Brain microvascular endothelial cell (primary cell): Measurements from ENCODE around the gene EDIL3.

Source experiments
- DNase-seq: peaks from one replicate; pipeline ENCODE4 v3.0.0-alpha.2; 2020
- H3K27ac ChIP-seq: fragments of 250-450 bp; sonication (Bioruptor Pico); 2 replicates; pipeline ENCODE4 v1.5.1; 2020; ENCODE audit warnings: mild to moderate bottlenecking, moderate library complexity
- H3K27me3 ChIP-seq: fragments of 250-450 bp; sonication (Bioruptor Pico); replicated peaks from 2 replicates; pipeline ENCODE4 v1.5.1; 2020; ENCODE audit warnings: mild to moderate bottlenecking
- H3K36me3 ChIP-seq: fragments of 250-450 bp; sonication (Bioruptor Pico); replicated peaks from 2 replicates; pipeline ENCODE4 v1.5.1; 2020; ENCODE audit warnings: mild to moderate bottlenecking
- H3K4me3 ChIP-seq: 2 replicates; pipeline ENCODE4 v1.5.1; 2011; ENCODE audit warnings: low read depth, mild to moderate bottlenecking, control low read depth, low read length, moderate library complexity
- in situ Hi-C: cut with HindIII; loops from 2 replicates; pipeline ENCODE4 v1.10.0; 2017; ENCODE audit warnings: low sequenced_read_pairs, low pct_ligation_motif_present
- TF ChIP-seq, protein P1 (sequence below): IDR thresholded peaks from 2 replicates; pipeline ENCODE4 v1.5.1; 2011; ENCODE audit warnings: low read depth, mild to moderate bottlenecking, moderate library complexity, low read length, control low read depth, inconsistent platforms; ENCODE audit errors: missing control alignments

EDIL3 gene

DNA sequence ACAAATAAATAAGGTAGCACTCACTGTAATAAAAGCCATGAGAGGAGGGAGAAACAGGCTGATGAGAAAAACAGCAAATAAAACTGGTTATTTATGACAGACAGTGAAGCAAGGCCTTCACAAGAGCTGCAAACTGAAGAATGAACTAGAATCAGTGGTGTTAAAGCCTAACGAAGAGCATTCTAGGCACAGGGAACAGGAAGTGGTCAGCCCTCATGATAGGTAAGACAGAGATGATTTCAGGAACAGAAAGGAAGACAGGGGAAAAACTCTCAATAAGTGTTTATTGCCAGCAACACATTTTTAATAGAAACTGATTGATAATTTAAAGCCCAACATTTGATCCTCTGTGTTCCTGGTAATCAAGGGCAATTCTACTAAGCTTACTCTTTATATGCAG is 124.5 kb downstream of the EDIL3 start:
- DNase-seq = no peak
- Histone ChIP-seq H3K4me3 (no peak overlapping the region), H3K36me3 (no peaks in the 10 kb centered on the region), H3K27ac (no peak overlapping the region), H3K27me3 (no peaks in the 10 kb centered on the region)
- in situ Hi-C loops = no loop called here
- TF ChIP-seq, protein P1, sequence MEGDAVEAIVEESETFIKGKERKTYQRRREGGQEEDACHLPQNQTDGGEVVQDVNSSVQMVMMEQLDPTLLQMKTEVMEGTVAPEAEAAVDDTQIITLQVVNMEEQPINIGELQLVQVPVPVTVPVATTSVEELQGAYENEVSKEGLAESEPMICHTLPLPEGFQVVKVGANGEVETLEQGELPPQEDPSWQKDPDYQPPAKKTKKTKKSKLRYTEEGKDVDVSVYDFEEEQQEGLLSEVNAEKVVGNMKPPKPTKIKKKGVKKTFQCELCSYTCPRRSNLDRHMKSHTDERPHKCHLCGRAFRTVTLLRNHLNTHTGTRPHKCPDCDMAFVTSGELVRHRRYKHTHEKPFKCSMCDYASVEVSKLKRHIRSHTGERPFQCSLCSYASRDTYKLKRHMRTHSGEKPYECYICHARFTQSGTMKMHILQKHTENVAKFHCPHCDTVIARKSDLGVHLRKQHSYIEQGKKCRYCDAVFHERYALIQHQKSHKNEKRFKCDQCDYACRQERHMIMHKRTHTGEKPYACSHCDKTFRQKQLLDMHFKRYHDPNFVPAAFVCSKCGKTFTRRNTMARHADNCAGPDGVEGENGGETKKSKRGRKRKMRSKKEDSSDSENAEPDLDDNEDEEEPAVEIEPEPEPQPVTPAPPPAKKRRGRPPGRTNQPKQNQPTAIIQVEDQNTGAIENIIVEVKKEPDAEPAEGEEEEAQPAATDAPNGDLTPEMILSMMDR = no peak

DNA sequence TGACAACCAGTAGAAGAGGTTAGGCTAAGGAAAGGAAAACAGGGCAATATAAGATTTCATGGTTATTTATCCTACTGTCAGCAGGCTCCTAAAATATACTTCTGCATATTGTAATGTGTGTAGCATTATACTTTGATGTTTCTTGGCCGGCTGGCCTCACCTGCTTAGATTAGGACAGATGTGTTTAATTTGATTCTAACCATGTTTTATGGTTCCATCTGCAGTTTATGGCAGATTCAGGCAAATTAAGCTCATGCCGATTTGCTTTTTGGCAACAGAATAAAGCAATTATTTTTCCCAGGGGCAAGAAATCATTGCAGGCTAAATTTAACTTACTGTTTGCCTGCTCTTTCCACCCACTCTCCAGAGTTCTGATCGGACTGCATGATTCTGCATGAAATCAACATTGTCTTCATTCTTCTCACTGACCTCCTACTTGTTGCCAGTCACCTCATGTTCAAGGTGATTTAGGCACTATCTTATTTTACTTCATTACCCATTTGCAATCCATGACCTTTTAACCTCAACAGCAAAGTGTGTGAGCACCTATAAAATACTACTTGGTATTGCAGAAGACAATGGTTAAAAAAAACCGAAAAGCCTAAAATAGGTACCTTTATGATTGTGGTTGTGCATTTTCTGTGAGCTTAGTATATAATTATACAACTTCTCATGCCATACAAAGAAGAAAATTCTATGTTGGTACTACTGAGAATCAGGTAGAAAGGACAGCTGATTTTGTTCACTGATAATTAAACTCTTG is 125.2 kb downstream of the EDIL3 start:
- TF ChIP-seq, protein P1 = no peak
- in situ Hi-C loops = no loop called here
- no peak for DNase-seq

DNA sequence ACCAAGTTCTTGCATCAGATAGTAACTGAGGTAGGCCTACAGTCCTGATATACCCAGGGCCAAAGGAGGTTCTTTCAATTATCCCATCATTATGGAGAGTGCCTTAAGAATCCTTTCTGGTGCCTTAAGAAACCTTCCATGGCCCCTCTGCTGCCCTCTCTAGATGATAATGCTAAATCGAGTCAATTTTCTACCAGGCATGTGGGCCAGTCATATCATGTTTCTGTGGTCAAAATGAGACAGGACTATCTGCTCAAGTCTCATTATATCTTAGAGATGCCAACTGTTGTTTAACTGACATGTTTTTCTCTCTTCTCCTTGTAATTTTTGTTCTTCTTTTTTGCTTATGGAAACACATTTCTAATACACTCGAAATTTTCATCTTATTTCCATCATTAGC is 127.6 kb downstream of the EDIL3 start:
- DNase-seq = no peak
- no peak overlapping the region for H3K4me3 ChIP-seq
- no peaks in the 10 kb centered on the region for H3K27me3 ChIP-seq
- in situ Hi-C loops = no loop called here
- H3K27ac ChIP-seq = no peak overlapping the region
- H3K36me3 ChIP-seq = no peaks in the 10 kb centered on the region
- TF ChIP-seq, protein P1 = no peak

More for the DNA sequence above, 125.2 kb downstream of the EDIL3 start:
- no peaks in the 10 kb centered on the region for H3K36me3 ChIP-seq
- H3K27ac ChIP-seq = no peak overlapping the region
- no peak overlapping the region for H3K4me3 ChIP-seq
- no peaks in the 10 kb centered on the region for H3K27me3 ChIP-seq

DNA sequence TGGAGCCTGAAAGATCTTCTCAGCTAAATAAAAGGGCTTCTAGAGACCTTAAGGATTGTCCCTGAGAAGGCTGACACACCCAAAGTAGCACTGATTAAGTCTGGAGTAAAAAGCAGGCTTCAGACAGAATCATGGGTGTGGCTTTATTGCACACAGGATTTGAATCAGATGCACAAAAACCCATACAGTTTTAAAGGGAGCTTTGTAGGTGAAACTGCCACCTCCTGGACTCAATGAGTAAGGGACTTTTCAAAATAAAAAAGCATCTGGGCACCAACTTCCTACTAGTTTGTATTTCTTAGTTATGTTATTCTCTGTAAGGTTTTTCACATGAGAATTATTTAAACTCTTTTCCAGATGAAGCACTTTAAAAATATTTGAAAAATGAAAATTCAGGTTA is 129.4 kb downstream of the EDIL3 start:
- no peak overlapping the region for H3K4me3 ChIP-seq
- in situ Hi-C loops = no loop called here
- no peaks in the 10 kb centered on the region for H3K36me3 ChIP-seq
- H3K27ac ChIP-seq = no peak overlapping the region
- TF ChIP-seq, protein P1 = peak; percentile 50
- no peak for DNase-seq
- H3K27me3 ChIP-seq = no peaks in the 10 kb centered on the region

DNA sequence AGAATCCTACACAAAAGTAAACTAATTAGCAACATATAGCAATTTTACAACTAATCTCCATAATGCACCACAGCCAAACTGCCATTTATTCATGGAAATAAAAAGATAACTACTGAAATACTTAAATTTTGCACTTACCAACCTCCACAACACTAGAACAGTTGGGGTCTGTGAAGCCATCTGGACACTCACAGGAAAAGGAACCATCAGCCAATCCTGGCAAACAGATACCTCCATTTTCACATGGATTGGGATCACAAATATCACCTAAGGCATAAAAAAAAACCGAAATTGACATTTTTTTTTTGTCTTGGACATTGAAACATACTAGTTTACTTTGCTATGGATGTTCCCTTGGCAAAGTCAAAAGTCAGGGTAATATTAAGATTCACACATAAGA is 130.7 kb downstream of the EDIL3 start:
- no peak overlapping the region for H3K27ac ChIP-seq
- in situ Hi-C loops = no loop called here
- H3K27me3 ChIP-seq = no peaks in the 10 kb centered on the region
- no peak overlapping the region for H3K4me3 ChIP-seq
- no peaks in the 10 kb centered on the region for H3K36me3 ChIP-seq
- TF ChIP-seq, protein P1 = no peak
- no peak for DNase-seq

DNA sequence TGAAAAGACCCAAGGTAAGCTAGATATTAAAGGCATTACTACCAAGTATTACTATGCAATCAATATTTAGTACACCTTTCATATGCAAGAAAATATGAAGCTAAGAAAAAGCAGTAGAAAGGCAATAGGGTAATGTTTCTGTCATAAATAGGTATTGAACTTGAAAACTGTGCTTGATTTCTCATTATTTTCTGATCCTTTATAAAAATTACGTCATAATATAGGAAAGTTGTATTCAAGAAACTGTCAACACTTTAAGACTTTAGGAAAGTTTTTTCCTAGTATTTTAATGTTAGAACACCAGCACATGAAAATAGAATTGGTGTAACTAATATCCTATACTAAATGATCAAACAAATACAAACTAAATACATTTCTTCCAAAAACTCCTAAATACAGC is 133.2 kb downstream of the EDIL3 start:
- no peak overlapping the region for H3K4me3 ChIP-seq
- no peak for DNase-seq
- in situ Hi-C loops = no loop called here
- TF ChIP-seq, protein P1 = no peak
- no peaks in the 10 kb centered on the region for H3K27me3 ChIP-seq
- H3K27ac ChIP-seq = no peak overlapping the region
- no peaks in the 10 kb centered on the region for H3K36me3 ChIP-seq
